HG03095 (cell line): Measurements from ENCODE around the gene TMEM63A.
"Not testable (repeated sequence)": the region's sequence is repeated elsewhere in the genome, so short reads cannot be mapped to it uniquely, and the experiment has no call there.

Experiments used
- ATAC-seq: cut with Tn5 transposase; IDR thresholded peaks from one replicate; pipeline ENCODE4 v1.9.1; 2021; ENCODE audit warnings: moderate library complexity; ENCODE audit not compliant: unreplicated experiment

The TMEM63A gene

DNA sequence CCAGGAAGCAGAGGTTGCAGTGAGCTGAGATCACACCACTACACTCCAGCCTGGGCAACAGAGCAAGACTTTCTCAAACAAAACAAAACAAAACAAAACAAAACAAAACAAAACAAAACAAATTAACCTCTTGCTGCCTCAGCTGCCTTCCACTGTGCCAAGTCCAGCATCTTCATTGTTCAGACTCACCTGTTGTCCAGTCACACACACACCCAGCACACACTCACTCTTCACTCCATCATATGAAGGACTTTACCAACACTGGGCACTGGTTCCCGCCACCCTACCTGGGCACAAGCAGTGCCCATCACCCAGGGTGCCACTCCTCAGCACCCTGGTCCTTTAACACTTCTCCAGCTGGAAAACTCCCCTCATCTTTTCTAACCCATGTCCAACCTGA lies 27.3 kb upstream of the TMEM63A start:
- no peak for ATAC-seq

DNA sequence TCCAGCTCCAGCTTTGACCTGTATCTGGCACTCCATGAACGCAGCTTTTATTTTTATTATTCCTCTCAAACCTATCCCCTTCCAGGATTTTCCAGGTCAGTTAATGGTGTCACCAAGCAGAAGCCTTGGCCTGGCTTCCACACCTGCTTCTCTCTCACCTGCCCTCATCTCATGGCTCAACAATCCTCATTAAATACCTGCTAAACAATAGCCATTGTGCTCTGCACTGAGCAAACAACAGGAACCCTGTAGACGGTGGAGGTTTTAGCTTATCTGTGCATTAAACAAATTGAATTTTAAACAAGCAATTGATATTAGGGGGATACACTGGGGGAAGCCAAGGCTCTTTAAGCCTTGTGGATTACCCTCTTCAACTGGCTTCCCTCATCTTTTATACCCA lies 26.6 kb upstream of the TMEM63A start:
- no peak for ATAC-seq

DNA sequence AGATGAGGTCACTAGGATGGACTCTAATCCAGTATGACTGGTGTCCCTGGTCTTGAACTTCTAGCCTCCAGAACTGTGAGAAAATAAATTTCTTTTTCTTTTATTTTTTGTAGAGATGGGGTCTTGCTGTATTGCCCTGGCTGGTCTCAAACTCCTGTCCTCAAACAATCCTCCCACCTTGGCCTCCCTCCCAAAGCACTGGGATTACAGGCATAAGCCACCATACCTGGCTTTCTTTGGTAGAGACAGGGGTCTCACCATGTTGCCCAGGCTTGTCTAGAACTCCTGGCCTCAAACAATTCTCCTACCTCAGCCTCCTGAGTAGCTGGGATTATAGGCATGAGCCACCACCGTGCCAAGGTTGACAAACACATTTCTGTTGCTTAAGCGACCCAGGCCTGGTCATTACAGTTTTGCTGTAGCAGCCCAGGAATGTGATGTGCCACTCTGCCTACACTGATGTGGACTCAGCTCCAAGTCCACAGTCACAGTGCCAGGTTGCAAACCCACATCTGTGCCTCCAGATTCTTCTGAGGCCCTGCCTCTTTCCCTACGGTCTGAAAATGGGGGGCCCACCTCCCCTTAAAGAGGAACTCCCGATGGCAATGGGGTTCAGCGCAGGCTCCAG lies 25.9 kb upstream of the TMEM63A start:
- no peak for ATAC-seq

DNA sequence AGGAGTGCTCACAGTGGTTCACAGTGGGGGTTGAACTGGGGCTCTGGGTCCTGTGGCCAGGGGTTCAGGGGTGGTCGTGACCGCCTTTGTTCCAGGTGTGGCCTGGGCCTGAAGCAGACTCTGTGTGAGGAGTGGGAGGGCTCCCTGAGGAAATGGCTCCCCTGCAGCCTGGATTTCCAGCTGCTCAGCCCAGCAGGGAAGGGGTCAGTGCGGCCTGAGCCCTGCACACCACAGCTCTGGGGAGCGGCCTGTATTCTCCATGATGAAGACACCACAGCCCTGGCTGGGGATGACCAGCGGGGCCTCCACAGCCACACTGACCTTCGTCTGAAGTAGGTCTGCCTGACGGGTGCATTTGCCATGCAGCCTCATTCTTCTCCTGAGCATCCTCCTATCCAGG lies 25.2 kb upstream of the TMEM63A start:
- no peak for ATAC-seq

DNA sequence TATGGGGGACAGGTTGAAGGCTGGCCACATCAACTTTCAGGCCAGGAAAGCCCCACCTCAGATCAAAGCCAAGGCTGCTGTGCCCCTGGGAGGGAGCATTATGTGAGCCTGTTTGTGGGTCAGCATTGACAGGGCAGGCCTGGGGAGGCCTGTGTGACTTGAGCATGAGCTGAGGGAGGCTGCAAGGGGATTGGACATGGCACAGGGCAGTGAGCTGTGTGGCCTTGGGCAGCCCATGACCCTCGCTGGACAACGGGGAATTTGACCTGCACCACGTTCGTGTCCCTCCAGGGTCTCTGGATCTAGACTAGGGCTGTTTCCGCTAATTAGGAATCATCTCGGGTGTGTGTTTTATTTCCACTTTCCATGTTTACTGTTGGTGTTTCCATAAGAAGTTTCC lies 24.3 kb upstream of the TMEM63A start:
- ATAC-seq: no peak

DNA sequence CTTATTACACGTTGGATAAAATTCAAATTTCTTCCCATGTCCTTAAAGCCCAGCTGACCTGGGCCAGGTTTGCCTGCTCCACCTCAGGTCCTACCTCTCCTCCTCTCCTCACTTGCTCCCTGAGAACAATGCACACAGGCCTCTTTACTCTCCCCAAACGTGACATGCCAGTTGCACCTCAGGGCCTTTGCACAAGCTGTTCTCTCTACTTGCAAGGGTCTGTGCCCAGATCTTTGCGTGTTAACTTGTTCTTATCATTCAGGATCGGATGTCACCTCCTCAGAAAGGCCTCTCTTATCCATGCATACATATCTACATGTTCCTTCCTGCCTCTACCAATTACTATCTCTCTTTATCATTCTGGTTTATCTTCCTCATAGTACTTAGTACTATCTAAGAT lies 21.4 kb upstream of the TMEM63A start:
- no peak for ATAC-seq

DNA sequence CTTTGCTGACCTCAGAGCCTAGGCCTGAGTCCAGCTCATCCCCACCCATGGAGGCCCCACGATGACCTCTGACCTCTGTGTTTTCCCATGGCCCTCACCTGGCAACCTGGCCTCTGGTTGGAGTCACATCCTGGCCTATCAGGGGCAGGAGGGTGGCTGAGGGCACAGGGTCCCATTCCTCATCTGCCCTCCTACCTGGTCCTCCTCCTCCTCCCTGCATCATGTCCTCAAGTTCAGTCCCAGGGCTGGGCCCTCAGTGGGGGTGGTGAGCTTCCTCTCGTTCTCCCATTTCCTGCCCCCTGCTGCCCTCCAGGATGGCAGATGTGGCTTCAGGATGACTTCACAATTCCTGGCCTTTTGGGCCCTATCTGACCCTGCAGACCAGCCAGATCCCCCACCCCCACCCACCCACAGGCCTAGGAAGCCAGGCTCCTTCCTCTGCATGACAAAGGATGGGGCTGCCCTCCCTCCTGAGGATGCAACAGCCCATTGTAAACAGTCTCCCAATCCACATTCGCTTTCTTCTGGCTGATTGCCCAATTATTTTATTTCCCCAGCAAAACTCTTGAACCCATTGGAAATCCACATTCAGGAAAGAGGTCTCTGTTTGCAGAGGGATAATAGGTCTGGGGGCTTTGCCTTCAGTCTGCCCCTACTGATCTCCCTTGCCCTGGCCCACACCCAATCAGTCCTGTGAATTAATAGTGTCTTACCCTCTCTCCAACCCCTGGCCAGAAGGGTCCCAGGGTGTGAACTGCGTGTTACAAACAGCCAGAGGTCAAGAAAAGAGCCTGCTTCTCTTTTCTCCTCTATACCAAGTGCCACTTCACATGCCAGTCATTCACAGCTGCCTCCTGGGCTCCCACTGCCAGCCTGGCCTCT lies 17.1 kb upstream of the TMEM63A start:
- ATAC-seq: no peak

DNA sequence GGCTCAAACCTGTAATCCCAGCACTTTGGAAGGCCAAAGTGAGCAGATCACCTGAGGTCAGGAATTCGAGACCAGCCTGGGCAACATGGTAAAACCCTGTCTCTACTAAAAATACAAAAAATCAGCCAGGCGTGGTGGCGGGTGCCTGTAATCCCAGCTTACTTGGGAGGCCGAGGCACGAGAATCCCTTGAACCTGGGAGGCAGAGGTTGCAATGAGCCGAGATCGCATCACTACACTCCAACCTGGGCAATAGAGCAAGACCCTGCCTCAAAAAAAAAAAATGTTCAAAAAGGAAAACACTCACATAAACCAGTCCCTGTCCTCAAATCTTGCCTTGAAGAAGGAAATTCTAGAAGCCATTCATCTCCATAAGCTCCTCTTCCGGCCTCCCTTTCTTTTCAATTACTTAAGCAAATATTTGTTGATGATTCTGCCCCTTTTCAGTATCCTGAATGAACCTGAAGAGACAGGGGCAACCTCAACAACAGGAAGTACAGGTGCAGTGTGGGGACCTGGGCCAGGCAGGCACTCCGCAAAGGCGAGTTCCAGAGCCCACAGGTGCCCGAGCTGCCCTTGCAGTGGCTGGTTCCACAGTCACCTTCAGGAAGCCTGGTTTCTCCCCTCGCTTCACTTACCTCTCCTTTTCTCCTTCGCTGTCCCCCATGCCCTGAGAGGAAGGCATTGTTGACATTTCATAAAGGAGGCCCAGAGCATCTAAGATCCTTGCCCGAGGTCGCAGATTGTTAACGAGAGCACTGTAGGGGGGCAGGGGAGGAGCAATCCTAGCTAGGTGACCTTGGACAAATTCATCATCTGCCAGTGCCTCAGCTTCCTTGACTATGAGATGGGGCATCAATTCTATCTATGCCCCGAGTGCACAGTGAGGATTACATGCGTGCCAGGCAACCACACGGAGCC lies 15.7 kb upstream of the TMEM63A start:
- ATAC-seq: no peak

DNA sequence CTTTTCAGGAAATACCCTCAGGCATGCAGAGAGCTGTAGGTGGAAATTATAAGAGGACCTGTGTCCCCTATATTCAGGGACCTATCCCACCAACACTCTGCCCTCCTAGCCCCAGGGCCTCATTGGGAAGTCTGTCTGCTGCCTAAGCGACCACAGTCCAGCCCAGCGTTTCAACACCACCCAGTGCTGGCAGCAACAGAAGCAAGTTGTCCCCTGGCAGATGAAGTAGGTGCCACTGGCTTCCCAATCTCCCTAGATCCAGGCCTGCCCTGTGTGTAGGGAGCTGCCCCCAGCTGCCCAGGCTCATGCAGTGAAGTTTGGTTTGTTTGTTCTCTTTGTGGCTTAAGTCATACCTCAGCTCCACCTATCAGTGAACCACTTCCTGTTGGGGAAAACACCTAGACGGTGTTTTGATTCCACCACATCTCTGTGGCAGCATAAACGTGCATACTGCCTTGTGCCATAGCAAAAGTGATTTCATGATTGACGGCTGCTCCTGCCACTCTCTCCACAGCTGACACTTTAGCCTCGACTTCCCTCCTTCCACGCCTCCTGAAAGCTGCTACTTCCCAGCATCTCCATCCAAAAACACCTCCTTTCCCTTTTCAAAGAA lies 14.9 kb upstream of the TMEM63A start:
- ATAC-seq: peak; percentile 100

DNA sequence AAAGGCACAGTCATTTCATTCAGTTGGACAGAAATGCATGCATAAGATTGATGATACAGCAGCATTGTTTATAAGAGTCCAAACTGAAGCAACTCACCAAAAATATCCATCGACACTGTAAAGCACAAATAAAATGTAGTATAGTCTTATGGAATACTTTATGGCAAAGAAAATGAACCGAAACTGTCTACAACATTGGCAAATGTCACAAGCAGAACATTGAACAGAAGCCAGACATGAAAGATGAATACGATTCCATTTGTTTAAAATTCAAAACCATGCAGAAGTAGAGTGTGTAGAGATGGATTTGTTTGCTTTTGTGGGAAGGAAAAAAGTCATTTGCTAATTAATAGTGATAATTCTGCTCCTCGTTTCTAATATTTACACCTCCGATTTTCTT lies 14.3 kb upstream of the TMEM63A start:
- no peak for ATAC-seq

DNA sequence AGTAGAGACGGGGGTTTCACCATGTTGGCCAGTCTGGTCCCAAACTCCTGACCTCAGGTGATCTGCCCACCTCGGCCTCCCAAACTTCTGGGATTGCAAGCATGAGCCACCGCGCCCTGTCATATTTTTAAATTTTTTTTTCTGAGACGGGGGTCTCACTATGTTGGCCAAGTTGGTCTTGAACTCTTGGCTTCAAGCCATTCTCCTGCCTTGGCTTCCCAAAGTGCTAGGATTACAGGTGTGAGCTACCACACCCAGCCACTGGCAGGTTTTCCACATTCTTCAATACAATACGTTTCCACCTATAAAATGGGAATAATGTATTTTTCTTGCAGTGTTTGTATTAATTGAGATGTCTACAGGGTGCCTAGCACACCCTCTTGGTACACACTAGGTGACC lies 10.1 kb upstream of the TMEM63A start:
- no peak for ATAC-seq

DNA sequence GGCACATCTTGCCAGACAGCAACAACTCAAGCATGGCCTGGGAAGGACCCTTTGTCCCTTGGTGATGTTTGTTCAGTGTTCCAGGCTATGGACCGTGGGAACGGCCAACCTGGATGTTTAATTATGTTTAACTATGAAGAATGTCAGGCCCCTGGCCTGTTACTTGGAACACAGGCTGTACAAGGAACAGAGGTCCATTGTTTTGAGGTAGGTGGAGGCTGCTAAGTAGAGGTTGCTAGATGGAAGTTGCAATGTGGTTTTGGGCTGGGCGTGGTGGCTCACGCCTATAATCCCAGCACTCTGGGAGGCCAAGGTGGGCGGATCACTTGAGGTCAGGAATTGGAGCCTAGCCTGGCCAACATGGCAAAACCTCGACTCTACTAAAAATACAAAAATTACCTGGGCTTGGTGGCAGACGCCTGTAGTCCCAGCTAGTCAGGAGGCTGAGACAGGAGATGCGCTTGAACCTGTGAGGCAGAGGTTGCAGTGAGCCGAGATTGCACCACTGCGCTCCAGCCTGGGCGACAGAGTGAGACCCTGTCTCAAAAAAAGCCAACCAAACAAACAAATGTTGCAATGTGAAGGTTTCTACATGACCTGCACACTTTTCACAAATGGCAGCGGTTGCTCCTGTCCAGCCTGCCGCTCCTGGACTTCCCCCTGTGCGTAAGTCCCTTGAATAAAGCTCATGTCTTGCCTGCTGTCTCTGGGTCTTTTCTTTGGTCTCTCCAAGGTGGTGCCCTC lies 9.2 kb upstream of the TMEM63A start:
- no peak for ATAC-seq

DNA sequence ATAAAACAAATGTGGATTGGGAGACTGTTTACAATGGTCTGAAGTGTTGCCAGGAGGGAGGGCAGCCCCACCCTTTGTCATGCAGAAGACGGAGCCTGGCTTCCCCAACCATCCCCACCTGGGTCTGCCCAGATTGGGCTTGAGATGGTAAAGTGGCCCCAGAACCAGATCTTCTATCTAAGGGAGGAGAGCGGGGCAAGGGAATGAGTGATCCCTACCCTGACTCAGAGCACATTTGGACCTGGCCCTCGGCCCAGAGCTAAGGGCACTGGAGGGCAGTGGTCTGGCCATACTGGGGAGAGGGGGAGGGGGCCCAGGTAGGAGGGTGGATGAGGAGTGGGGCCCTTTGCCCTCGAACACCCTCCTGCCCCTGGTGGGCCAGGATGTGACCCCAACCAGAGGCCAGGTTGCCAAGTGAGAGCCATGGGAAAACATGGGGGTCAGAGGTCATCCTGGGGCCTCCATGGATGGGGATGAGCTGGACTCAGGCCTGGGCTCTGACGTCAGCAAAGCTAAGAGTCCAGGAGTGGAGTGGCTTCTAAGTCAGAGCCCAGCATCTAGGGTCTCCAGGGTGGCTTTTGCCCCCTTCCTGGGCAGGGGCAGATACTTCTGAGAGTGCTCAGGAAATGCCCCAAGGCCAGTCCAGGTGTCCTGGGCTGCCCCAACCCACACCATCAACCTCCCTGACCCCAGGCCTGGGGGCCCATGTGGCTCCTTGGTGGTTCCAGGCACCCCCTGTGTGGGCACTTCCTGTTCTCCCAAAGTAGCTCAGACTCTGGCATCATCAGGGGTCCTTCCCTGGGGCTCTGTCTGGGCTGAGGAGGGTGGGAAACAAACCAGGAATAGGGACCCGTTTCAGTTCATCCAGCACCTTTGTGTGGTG lies 8.4 kb upstream of the TMEM63A start:
- ATAC-seq: no peak

DNA sequence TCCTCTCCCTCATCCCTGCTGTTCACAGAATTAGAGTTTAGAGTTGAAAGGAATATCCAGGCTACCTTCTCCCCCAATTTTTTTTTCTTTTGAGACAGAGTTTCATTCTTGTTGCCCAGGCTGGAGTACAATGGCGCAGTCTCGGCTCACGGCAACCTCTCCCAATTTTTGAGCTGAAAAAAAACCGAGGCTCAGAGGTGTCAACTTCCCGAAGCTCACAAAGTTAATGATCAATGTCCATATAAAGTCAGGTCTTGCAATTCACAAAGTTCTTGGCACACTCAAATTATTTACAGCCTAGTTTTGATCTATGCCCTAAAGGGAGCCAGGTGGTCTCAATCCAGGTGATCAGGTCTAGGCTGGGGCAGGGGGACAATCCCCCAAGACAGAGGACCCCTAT lies 7.6 kb upstream of the TMEM63A start:
- ATAC-seq: no peak

DNA sequence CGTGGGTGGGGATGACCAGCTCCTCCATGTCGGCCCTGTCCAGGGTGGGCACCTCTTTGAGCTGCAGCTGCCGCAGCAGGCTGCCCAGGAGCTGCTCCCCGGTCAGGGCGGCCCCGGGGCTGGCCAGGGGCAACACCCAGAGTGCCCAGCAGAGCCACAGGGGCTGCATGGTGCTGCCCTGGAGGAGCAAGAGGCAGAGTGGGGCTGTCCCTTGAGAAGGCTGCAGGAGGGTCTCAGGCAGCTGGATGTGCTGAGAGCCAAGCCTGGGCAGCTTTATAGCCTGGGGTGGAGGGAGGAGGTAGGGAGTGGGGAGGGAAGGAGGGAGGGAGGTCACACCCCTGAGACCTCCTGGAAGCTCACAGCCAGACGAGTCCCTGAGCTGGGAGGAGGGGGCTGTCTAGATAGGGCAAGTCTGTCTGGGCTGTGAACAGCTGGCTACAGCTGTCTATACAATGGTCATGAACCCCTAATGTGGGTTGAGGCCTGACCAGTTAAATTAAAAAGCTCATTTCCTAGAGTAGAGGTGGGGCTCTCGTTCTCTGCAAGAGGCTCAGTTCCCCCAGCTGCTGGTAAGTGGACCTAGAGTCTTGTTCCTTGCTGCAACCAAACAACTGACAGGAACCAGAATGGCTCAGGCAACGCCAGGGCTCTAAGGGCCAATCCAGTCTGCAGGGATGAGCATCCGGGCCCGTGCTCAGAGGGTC lies 6.9 kb upstream of the TMEM63A start, which contains the start of gene LEFTY1:
Gene LEFTY1, minus strand, starts transcription at position 249 of the 704 bp plus-strand sequence. Its CDS starts 80 bp downstream, at position 169.
- no peak for ATAC-seq

DNA sequence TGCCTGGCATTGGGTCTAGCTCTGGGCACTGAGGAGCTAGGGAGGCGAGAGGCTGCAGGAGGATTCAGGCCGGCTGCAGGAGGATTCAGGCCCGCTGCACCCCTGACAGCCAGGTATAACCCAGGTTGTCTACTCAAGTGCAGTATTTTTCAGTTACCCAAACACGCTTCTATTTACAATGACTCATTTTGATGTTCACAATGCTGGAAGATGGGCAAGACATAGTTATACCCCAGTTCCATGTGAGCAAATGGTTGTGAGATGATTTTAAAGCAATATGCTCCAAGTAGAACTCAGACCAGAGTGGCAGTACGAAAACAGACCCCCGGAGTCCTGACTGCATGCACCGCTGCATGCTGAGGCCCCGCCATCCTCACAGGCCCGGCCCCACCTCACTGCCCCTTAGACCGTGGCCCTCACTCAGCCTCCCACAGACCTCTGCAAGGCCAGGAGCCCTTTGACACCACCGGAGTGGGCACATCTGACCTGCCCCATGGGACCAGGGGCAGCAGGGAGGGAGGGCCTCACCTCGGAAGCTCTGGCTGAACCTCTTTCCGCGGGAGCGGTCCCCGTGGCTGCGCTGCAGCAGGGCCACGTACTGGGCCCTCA lies 6.2 kb upstream of the TMEM63A start:
- no peak for ATAC-seq

DNA sequence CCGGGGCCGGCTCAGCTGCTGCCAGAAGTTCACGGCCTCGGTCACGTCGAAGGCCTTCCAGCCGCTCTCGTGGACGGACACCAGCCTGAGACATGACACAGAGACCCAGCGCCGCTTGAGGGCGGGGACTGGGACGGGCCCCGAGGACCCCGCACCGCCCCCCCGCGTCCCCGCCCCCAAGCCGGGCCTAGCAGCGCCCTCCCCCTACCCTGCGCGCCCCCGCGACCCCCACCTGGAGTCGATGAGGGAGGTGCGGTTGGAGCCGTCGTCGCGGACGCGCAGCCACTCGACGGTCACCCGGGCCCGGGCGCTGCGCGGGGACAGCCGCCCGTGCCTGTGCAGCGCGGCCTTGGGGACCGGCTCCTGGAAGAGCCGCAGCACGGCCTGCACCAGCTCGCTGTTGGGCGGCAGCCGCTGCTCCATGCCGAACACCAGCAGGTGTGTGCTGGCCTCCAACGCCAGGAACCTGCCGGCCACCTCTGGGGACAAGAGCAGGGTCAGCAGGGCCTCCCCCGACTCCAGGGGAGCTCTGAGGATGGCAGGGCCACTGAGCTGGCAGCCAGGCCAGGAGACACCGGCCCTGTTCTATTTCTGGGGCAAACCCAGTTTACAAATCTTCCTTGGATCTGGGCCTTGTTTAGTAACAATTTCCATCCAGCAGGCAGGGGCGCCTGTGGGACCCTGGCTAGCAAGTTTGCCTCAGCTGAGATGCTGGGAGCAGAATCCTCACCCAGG lies 5.5 kb upstream of the TMEM63A start:
- not testable (repeated sequence) for ATAC-seq

DNA sequence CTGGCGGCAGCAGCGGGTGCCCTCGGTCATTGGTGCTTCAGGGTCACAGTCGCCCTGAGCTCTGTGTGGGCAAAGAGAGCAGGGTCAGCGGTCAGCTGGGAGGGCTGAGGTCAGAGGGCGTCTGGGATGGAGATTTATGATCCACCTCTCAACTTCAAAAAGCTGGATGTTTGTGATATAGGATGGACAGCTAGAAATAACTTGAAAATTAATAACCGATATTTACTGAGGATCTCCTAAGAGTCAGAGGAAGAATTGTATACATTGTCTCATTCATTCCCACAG lies 4.8 kb upstream of the TMEM63A start:
- ATAC-seq: no peak
